Stimulated activated CD4-positive, alpha-beta T cell treated with anti-CD3 and anti-CD28 coated beads, Interleukin-4, amount 100 ng/mL, for 4 hours (primary cell): Measurements from ENCODE around the gene ABTB2.

Experiments
- DNase-seq, 2 experiments: peaks; one replicate each; pipeline ENCODE4 v3.0.0-alpha.2; 2020

ABTB2 gene

GRCh38 chr11:34280945-34281872 is 76.6 kb downstream of the ABTB2 start:
- no peak for DNase-seq

DNA sequence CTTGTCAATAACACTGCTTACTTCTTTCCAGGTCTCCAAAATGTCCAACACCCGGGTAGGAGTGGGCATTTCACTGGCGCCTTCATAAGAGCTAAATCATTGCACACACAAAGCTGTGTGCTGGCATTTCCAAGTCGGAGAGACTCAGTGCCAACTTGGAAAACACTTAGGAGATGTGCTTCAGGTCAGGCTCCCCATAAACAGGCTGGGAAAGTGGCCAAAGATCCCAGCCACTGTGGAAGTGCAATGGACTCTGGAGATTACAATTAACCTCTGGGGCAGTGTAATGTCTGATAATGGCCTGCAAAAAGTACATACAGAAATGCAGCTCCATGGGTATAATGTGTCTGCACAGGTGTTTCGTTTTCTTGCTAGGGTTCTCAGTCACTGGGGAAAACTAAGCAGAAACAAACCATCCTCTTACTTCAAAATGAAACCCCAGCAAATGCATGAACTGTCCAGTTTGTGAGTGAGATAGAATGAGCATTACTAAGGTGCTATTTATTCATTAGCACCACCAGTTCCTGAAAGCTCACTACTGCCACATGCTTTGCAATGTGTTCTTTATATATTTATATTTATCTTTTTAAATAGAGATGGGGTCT is 79.0 kb downstream of the ABTB2 start:
- DNase-seq, result no peak

GRCh38 chr11:34278175-34278574 is 79.6 kb downstream of the ABTB2 start:
- no peak for DNase-seq

DNA sequence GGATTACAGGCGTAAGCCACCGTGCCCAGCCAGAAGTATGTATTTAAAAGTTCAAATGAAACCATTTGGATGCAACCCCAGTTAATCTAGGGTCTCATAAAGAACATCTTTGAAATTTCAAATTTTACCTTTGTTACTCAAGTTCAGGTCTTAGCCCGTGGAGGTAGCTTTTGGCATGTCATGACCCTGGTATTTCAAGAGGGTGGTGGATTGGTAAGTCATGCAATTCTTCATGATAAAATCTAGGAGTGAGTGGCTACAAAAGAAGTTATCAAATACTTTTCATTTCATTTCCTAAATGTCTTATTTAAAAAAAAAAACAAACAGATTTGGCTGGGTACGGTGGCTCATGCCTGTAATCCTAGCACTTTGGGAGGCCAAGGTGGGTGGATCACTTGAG is 80.6 kb downstream of the ABTB2 start:
- DNase-seq, result no peak

DNA sequence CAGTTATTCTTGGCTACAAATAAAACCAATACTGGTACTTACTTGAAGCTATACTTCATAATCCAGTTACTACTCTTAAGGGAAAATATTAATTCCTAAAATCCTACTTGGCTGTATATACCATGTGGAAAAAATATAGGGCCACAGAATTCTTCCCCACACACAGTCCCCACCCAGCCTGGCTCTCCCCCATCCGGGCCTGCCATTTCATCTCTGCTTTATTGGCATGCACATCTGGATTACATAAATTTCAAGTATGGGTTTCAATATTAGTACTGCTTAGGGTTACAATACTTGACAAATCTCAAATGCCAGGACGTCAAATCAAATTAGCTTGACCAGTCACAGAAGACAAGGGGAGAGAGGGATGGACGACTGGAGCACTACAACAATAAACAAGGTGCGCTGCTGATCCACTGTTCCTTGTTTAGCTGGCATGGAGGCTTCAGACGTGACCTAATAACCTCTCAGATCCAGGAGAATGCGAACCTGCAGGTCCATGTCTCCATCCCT is 81.4 kb downstream of the ABTB2 start:
- DNase-seq, result no peak

- no peak for DNase-seq
Observed at GRCh38 chr11:34275486-34275885, 82.3 kb downstream of the ABTB2 start.

DNA sequence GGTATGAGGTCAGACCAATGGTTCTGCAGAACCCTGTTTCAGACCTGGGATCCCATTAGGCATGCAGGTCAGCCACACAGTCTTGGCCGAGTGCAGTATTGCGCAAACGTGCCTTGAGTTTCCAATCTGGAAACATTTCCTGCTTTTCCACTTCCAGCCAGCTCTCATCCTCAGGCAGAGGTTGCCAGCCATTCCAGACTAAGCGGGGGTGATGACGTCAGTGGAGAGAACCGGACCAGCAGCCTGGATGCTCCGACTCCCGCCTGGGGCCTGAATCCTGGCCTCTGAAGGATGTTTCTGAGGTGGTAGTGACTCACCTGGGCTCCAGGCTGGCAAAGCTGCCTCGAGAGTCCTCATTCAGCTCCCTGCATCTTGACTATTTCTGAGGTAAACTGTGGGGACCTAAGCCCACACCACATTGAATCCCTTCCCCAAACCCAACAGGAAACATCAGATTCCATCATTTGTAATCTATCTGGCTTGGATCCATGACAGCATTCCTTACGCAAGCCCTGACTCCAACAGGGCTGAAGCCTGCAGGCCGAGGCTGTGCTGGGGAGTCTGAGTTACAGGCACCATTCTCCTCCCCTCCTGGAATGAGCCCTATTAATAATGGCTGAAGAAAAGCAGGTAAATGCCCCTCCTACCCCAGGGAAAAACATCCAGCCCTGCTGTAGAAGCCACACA is 83.0 kb downstream of the ABTB2 start:
- no peak for DNase-seq

DNA sequence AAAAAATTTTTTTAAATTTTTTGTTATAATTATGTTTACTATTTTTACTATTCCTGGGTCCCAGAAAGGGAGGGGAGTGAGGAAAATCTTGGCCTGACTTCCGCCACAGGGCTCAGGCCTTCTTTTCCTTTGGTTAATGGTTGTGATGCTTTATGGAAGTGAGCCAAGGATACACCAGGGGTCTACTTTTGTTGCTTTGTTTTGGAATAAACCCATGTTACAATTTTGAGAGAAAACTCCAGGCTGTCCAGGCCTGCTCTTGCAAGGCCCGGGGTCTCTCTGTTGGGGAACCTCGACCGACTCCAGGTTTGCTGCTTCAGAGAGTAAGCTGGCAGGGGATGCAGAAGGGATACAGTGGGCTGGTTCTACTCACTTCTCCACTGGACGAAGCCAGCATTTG is 84.7 kb downstream of the ABTB2 start:
- no peak for DNase-seq

DNA sequence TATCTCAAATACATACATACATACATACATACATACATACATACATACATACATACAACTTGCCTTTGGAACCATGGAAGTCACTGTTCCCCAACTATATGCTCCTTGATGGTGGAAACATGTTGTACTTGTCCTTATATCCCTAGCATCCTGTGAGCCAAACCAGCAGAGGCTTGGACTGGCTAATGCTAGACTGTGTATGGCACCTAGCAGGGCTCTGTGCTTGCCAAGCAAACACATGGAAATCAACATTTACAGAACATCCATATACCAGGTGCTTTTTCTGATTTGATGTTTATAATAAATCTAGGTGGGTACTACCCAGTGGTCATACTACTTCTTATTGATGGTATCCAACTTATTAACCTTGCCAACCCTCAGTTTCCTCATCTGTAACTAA is 86.1 kb downstream of the ABTB2 start:
- DNase-seq, result no peak

GRCh38 chr11:34270711-34271110 is 87.1 kb downstream of the ABTB2 start:
- DNase-seq, result no peak

GRCh38 chr11:34269694-34270245 is 88.0 kb downstream of the ABTB2 start:
- DNase-seq, result no peak

GRCh38 chr11:34268906-34269430 is 88.8 kb downstream of the ABTB2 start:
- DNase-seq, result no peak

- DNase-seq, result no peak
Observed at GRCh38 chr11:34267417-34267816, 90.4 kb downstream of the ABTB2 start.

GRCh38 chr11:34267013-34267412 is 90.8 kb downstream of the ABTB2 start:
- DNase-seq, result no peak

DNA sequence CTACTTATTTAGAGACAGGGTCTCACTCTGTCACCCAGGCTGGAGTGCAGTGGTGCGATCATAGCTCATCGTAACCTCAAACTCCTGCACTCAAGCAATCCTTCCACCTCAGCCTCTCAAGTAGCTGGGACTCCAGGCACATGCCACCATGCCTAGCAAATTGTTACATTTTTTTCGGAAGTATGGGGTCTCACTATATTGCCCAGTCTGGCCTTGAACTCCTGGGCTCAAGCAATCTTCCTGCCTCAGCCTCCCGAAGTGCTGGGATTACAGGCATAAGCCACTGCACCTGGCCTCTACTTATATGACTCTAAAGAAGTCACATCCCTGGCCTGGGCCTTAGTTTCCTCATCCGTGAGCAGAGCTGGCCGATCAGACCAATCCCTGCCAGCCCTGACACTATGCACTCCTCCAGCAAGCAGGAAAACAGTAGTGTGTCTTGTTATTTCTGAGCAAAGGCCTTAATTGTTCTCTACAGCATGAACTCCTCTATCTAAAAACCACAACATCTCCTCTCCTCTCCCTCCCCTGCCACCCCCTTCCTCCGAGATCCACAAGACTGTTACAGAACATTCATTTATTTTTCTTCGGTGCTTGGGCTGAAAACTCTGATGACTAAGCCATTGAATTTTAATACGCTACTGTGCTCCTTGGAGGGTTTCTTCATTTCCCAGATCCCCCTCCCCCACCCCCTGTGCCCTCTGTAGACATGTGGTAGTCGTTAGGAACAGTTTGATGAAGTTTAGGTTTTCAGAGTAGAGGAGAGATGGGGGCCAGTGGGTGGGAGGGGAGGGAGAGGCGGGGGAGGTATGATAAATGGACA is 91.5 kb downstream of the ABTB2 start:
- DNase-seq, result no peak

- DNase-seq, result no peak
Observed at GRCh38 chr11:34264303-34265110, 93.3 kb downstream of the ABTB2 start.

GRCh38 chr11:34263441-34264091 is 94.2 kb downstream of the ABTB2 start:
- DNase-seq, result no peak

GRCh38 chr11:34262531-34263081 is 95.2 kb downstream of the ABTB2 start:
- DNase-seq, result no peak

DNA sequence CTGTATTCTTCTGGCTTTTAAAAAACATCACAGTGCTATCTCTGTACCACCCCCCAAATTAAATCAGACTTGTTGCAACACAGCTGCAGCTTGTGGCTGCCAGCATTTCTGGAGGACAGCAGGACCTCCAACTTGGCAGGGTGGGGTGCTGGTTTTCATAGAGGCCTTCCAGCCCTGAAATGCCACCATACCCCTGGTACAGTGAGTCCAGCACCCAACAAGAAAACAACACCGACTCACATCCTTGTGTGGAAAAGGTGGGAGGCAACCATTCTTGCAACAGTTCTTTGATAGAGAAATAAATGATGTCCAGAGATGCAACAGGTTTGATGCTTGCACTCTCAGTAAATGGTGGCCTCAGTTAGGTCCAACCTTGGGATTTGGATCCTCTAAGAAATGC is 96.0 kb downstream of the ABTB2 start:
- DNase-seq, result no peak

DNA sequence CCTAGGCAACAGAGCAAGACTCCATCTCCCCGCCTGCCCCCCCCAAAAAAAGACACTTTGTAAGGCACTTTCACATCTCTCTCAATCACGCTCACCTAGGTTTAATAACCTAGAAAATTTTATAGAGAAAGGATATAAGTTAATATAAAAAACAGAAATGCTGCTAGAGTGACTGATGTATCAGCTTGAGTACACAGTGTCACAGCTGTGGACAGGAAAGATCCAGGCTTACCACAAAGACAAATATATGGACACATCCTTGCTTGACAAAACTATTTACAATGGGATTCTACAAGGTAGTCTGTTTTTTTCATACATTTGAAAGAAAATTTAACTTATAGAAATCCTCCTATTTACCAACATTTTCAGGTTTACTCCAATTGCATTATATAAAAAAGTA is 96.7 kb downstream of the ABTB2 start:
- no peak for DNase-seq
